ENCODE data around the gene NCOA3.

The NCOA3 gene

DNA sequence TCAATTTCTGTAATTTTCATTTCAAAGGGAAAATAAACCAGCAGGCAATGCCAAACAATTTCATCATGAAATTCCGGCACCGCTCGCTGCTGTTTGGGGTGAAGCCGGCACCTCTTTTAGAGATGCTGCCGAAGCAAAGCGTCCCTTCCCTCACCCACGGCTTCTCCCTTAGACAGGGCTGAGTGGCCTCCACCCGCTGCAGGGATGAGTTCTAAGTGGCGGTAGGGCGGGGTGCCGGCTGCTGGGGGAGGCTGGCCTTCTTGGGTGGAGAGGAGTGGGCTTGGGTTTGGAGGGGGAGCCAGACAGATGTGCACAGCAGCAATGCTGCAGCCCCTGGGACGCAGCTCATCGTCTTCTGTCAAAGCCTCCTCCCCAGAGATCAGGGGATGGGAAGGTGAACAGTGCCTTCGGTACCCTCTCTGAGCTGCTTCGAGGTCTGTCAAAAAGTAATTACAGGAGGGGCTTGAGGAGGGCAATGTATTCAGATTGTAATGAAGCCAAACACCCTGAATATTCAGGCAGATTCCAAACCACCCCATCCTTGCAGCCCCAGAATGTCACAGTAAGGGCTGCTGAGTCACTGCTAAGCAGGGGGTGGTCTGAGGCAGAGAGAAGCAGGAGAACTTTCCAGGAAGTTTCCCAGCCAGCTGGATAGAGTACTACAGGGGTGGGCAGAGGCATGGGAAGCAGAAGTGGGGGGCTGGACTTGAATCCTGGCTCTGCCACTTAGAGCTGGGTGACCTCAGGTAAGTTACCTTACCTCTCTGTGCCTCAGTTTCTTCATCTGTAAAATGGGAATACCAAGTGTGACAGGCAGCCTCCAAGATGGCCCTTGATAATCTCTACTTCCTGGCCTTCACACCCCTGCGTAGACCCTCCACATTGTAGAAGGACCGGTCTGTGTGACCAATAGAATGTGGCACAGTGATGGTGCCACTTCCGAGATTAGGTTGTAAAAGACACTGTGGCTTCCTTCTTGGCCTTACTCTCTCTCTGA lies 187.0 kb downstream of the NCOA3 start:
- no peak for ATAC-seq
- TF ChIP-seq ESRRG (CRISPR knock-in tag; IDR thresholded peaks at IDR 0.05) (no peak), OSR1 (CRISPR knock-in tag; IDR thresholded peaks at IDR 0.05) (no peak), ZNF565 (CRISPR knock-in tag; conservative IDR thresholded peaks at IDR 0.05; ENCODE audit: low read depth) (no peak), ZFP30 (CRISPR knock-in tag; IDR thresholded peaks at IDR 0.05) (no peak), PPARA (CRISPR knock-in tag; IDR thresholded peaks at IDR 0.05; ENCODE audit: borderline replicate concordance) (no peak), ISL1 (CRISPR knock-in tag; IDR thresholded peaks at IDR 0.05) (no peak), BACH2 (CRISPR knock-in tag; IDR thresholded peaks at IDR 0.05; ENCODE audit: borderline replicate concordance) (no peak), ZC3H10 (CRISPR knock-in tag; IDR thresholded peaks at IDR 0.05) (no peak), ZFP3 (CRISPR knock-in tag; IDR thresholded peaks at IDR 0.05) (no peak), SNAI2 (CRISPR knock-in tag; IDR thresholded peaks at IDR 0.05) (no peak), ARNTL (CRISPR knock-in tag; IDR thresholded peaks at IDR 0.05; ENCODE audit: borderline replicate concordance, low read depth) (no peak)
- TF ChIP-seq, protein P1, sequence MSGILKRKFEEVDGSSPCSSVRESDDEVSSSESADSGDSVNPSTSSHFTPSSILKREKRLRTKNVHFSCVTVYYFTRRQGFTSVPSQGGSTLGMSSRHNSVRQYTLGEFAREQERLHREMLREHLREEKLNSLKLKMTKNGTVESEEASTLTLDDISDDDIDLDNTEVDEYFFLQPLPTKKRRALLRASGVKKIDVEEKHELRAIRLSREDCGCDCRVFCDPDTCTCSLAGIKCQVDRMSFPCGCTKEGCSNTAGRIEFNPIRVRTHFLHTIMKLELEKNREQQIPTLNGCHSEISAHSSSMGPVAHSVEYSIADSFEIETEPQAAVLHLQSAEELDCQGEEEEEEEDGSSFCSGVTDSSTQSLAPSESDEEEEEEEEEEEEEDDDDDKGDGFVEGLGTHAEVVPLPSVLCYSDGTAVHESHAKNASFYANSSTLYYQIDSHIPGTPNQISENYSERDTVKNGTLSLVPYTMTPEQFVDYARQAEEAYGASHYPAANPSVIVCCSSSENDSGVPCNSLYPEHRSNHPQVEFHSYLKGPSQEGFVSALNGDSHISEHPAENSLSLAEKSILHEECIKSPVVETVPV (CRISPR knock-in tag; IDR thresholded peaks at IDR 0.05): no peak
- TF ChIP-seq, protein P2, sequence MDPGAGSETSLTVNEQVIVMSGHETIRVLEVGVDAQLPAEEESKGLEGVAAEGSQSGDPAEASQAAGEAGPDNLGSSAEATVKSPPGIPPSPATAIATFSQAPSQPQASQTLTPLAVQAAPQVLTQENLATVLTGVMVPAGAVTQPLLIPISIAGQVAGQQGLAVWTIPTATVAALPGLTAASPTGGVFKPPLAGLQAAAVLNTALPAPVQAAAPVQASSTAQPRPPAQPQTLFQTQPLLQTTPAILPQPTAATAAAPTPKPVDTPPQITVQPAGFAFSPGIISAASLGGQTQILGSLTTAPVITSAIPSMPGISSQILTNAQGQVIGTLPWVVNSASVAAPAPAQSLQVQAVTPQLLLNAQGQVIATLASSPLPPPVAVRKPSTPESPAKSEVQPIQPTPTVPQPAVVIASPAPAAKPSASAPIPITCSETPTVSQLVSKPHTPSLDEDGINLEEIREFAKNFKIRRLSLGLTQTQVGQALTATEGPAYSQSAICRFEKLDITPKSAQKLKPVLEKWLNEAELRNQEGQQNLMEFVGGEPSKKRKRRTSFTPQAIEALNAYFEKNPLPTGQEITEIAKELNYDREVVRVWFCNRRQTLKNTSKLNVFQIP (CRISPR knock-in tag; IDR thresholded peaks at IDR 0.05; ENCODE audit: borderline replicate concordance, low read depth): no peak

DNA sequence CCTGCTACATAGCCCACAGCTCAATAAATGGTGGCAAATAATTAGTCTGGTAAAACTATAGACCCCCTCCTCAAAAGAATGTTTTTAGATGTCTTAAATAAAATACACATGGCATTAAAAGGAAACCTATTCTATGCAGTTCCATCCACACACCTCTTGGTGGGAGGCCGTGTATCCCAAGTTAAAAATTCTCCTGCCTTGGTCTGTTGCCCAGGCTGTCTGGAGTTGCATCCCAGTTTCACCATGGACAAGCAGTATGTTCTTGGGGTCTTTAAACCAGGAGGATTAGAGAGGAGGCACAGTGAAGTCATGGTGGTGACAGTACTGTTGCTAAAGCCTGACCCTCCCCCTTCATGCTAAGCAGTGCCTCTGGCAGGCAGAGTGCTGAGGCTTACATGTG lies 188.0 kb downstream of the NCOA3 start:
- no peak for TF ChIP-seq RARB (CRISPR knock-in tag; IDR thresholded peaks at IDR 0.05)
- ATAC-seq: no peak

DNA sequence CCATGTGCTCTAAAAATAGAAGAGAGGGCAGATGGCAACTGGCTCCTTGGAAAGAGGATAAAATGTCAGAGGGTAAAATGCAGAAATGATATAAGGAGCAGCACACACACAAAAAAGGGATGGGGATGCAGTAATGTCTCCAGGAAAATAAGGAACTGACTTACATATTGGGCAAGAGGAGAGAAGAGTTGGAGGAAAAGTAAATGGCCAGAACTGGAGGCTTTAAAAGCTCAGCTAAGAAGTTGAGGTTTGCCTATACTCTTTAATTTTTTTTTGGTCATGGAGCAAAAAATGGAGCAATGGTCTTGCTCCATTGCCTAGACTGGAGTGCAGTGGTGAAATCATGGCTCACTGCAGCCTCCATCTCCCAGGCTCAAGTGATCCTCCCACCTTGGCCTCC lies 189.9 kb downstream of the NCOA3 start:
- TF ChIP-seq TCF4 (CRISPR knock-in tag; IDR thresholded peaks at IDR 0.05; ENCODE audit: borderline replicate concordance): no peak
- no peak for TF ChIP-seq ARNTL (CRISPR knock-in tag; IDR thresholded peaks at IDR 0.05; ENCODE audit: borderline replicate concordance, low read depth)
- no peak for TF ChIP-seq ISL1 (CRISPR knock-in tag; IDR thresholded peaks at IDR 0.05)
- TF ChIP-seq ZNF70 (CRISPR knock-in tag; IDR thresholded peaks at IDR 0.05): no peak
- no peak for TF ChIP-seq SNAI2 (CRISPR knock-in tag; IDR thresholded peaks at IDR 0.05)
- TF ChIP-seq ZFP30 (CRISPR knock-in tag; IDR thresholded peaks at IDR 0.05): no peak
- TF ChIP-seq, protein P3, sequence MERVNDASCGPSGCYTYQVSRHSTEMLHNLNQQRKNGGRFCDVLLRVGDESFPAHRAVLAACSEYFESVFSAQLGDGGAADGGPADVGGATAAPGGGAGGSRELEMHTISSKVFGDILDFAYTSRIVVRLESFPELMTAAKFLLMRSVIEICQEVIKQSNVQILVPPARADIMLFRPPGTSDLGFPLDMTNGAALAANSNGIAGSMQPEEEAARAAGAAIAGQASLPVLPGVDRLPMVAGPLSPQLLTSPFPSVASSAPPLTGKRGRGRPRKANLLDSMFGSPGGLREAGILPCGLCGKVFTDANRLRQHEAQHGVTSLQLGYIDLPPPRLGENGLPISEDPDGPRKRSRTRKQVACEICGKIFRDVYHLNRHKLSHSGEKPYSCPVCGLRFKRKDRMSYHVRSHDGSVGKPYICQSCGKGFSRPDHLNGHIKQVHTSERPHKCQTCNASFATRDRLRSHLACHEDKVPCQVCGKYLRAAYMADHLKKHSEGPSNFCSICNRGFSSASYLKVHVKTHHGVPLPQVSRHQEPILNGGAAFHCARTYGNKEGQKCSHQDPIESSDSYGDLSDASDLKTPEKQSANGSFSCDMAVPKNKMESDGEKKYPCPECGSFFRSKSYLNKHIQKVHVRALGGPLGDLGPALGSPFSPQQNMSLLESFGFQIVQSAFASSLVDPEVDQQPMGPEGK (CRISPR knock-in tag; IDR thresholded peaks at IDR 0.05; ENCODE audit: borderline replicate concordance): no peak
- TF ChIP-seq ESRRG (CRISPR knock-in tag; IDR thresholded peaks at IDR 0.05): no peak
- TF ChIP-seq ZC3H10 (CRISPR knock-in tag; IDR thresholded peaks at IDR 0.05): no peak
- TF ChIP-seq CSDC2 (CRISPR knock-in tag; IDR thresholded peaks at IDR 0.05): no peak
- TF ChIP-seq, protein P2 (CRISPR knock-in tag; IDR thresholded peaks at IDR 0.05; ENCODE audit: borderline replicate concordance, low read depth): no peak
- no peak for TF ChIP-seq OSR1 (CRISPR knock-in tag; IDR thresholded peaks at IDR 0.05)
- no peak for TF ChIP-seq RARB (CRISPR knock-in tag; IDR thresholded peaks at IDR 0.05)
- TF ChIP-seq ZNF565 (CRISPR knock-in tag; conservative IDR thresholded peaks at IDR 0.05; ENCODE audit: low read depth): no peak
- no peak for TF ChIP-seq PPARA (CRISPR knock-in tag; IDR thresholded peaks at IDR 0.05; ENCODE audit: borderline replicate concordance)
- TF ChIP-seq, protein P4, sequence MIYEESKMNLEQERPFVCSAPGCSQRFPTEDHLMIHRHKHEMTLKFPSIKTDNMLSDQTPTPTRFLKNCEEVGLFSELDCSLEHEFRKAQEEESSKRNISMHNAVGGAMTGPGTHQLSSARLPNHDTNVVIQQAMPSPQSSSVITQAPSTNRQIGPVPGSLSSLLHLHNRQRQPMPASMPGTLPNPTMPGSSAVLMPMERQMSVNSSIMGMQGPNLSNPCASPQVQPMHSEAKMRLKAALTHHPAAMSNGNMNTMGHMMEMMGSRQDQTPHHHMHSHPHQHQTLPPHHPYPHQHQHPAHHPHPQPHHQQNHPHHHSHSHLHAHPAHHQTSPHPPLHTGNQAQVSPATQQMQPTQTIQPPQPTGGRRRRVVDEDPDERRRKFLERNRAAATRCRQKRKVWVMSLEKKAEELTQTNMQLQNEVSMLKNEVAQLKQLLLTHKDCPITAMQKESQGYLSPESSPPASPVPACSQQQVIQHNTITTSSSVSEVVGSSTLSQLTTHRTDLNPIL (CRISPR knock-in tag; IDR thresholded peaks at IDR 0.05; ENCODE audit: low read depth): no peak
- TF ChIP-seq ZNF8 (CRISPR knock-in tag; IDR thresholded peaks at IDR 0.05): no peak
- TF ChIP-seq GLIS3 (CRISPR knock-in tag; IDR thresholded peaks at IDR 0.05): no peak
- no peak for ATAC-seq
